ENCODE data around the gene CACNA1C. TPM values are rescaled to one million over a fixed set of nuclear protein-coding genes. Genes with fewer than 3 reads are reported as not detected.

The CACNA1C gene
- polyA plus RNA-seq, 1 of the 3 experiments (the other 2 are of a cell fraction), result 1.5 TPM

- H3K4me2 ChIP-seq, result peak overlapping the region; percentile 94
- no peaks in the 10 kb centered on the region for H3K36me3 ChIP-seq (replicated peaks in 1 of 2; ENCODE audit: control insufficient read depth in 1 of 2, insufficient read depth in 2 of 2, low read length in 1 of 2)
- no peak overlapping the region for H2AFZ ChIP-seq (ENCODE audit: low read depth)
- H3K9me2 ChIP-seq, result no peaks in the 10 kb centered on the region
- peak overlapping the region; percentile 41; the same call in 1 of the 2 replicates for H3K9ac ChIP-seq
- peak overlapping the region in 1 of 2 experiments; percentile 86; a peak in 2 of 4 replicates for H3K27ac ChIP-seq (ENCODE audit: low read depth in 2 of 2, low read length in 1 of 2)
- H3F3A ChIP-seq (replicated peaks; ENCODE audit: insufficient read depth), result no peaks in the 10 kb centered on the region
- peak overlapping the region; percentile 82 to 93 for H3K4me3 ChIP-seq (ENCODE audit: low read depth in 2 of 2, low read length in 1 of 2)
- H3K79me2 ChIP-seq (ENCODE audit: insufficient read depth), result 0 out of 2 replicates have a peak, but pooled peaks cover 6% of the 10 kb centered on the region
- no peaks in the 10 kb centered on the region for H4K20me1 ChIP-seq (ENCODE audit: insufficient read depth)
- TF ChIP-seq RAD21 (IDR thresholded peaks at IDR 0.05; ENCODE audit: low read length) (0 out of 2 replicates have a peak, but pooled peaks have one; percentile 11), MXI1 (IDR thresholded peaks at IDR 0.05; ENCODE audit: low read depth, low read length) (peak; percentile 43; the same call in 1 of the 2 replicates), EZH2phosphoT487 (IDR thresholded peaks at IDR 0.05; ENCODE audit: borderline replicate concordance, low read depth) (no peak)
- ChIA-PET POLR2A (interaction anchor here (1.8 kb wide), 1 partner anchor 51 kb away, joined by 6 read pairs; the partner anchor contains the start of gene DCP1B), CTCF (interaction anchor here (0.6 to 8.4 kb wide), 7 partner anchors 10 to 532 kb away, joined by 3 to 150 read pairs (median 3); no protein-coding TSS in a partner anchor)
- H3K27me3 ChIP-seq (ENCODE audit: insufficient read depth), result no peaks in the 10 kb centered on the region; the same call in 1 of the 2 replicates
- H3K4me1 ChIP-seq (ENCODE audit: control insufficient read depth in 1 of 2, insufficient read depth in 2 of 2, low read depth in 1 of 2, low read length in 1 of 2), result peaks cover 0 to 37% of the 10 kb centered on the region in 2 experiments; a peak in 1 of 4 replicates
- peak; percentile 58 for DNase-seq
- WGBS (ENCODE audit: low lambda C conversion rate), result 24% methylated on average over 26 of the region's 40 CpGs
- no peaks in the 10 kb centered on the region for H3K9me3 ChIP-seq
Observed at GRCh38 chr12:2054091-2055018, 1.6 kb downstream of the CACNA1C start.

- Histone ChIP-seq H3K9me2 (no peaks in the 10 kb centered on the region), H3K27me3 (ENCODE audit: insufficient read depth) (no peaks in the 10 kb centered on the region), H3K36me3 (replicated peaks in 1 of 2; ENCODE audit: control insufficient read depth in 1 of 2, insufficient read depth in 2 of 2, low read length in 1 of 2) (no peaks in the 10 kb centered on the region), H3K4me2 (no peak overlapping the region), H3K79me2 (ENCODE audit: insufficient read depth) (0 out of 2 replicates have a peak, but pooled peaks cover 6% of the 10 kb centered on the region), H3K4me3 (ENCODE audit: low read depth in 2 of 2, low read length in 1 of 2) (peak overlapping the region in 1 of 2 experiments; percentile 31; a peak in 1 of 4 replicates), H3K27ac (ENCODE audit: low read depth in 2 of 2, low read length in 1 of 2) (no peak overlapping the region), H3F3A (replicated peaks; ENCODE audit: insufficient read depth) (no peaks in the 10 kb centered on the region), H4K20me1 (ENCODE audit: insufficient read depth) (no peaks in the 10 kb centered on the region), H3K9ac (no peak overlapping the region), H2AFZ (ENCODE audit: low read depth) (no peak overlapping the region), H3K9me3 (no peaks in the 10 kb centered on the region), H3K4me1 (ENCODE audit: control insufficient read depth in 1 of 2, insufficient read depth in 2 of 2, low read depth in 1 of 2, low read length in 1 of 2) (peaks cover 0 to 33% of the 10 kb centered on the region in 2 experiments; a peak in 1 of 4 replicates)
- TF ChIP-seq TAF1 (IDR thresholded peaks at IDR 0.05; ENCODE audit: borderline replicate concordance, low read depth, low read length) (no peak), GABPA (IDR thresholded peaks at IDR 0.05; ENCODE audit: low read depth) (no peak), RFX5 (IDR thresholded peaks at IDR 0.05; ENCODE audit: low read length) (no peak), CTCF (IDR thresholded peaks at IDR 0.05) (peak; percentile 83), EZH2phosphoT487 (IDR thresholded peaks at IDR 0.05; ENCODE audit: borderline replicate concordance, low read depth) (no peak), RAD21 (IDR thresholded peaks at IDR 0.05; ENCODE audit: low read length) (peak; percentile 86), TCF12 (IDR thresholded peaks at IDR 0.05) (no peak), REST (IDR thresholded peaks at IDR 0.05; ENCODE audit: low read depth, low read length) (no peak), YY1 (IDR thresholded peaks at IDR 0.05; ENCODE audit: low read depth) (no peak), CHD2 (IDR thresholded peaks at IDR 0.05; ENCODE audit: low read length, partially characterized antibody) (no peak), FOSL2 (IDR thresholded peaks at IDR 0.05; ENCODE audit: borderline replicate concordance, low read depth) (no peak), NRF1 (IDR thresholded peaks at IDR 0.05; ENCODE audit: low read depth, low read length) (no peak), USF1 (IDR thresholded peaks at IDR 0.05; ENCODE audit: borderline replicate concordance, low read depth) (no peak), RCOR1 (IDR thresholded peaks at IDR 0.05; ENCODE audit: low read length) (no peak), SMC3 (IDR thresholded peaks at IDR 0.05; ENCODE audit: low read depth, low read length) (peak; percentile 74), TEAD4 (IDR thresholded peaks at IDR 0.05; ENCODE audit: borderline replicate concordance, insufficient read depth) (no peak)
- WGBS (ENCODE audit: low lambda C conversion rate), result 79% methylated on average over 21 of the region's 21 CpGs
- POLR2A ChIA-PET, result no interaction called here
- peak; percentile 75 for DNase-seq
- CTCF ChIA-PET, result interaction anchor here (0.6 to 8.4 kb wide), 24 partner anchors 10 to 525 kb away, joined by 3 to 150 read pairs (median 4); no protein-coding TSS in a partner anchor
Observed at GRCh38 chr12:2057041-2057794, 4.4 kb downstream of the CACNA1C start.
